ENCODE results near the gene ISG20.
"Not testable (repeated sequence)": the region's sequence is repeated elsewhere in the genome, so short reads cannot be mapped to it uniquely, and the experiment has no call there.

The ISG20 gene

GRCh38 chr15:88628018-88628654 lies 10.7 kb upstream of the ISG20 start:
- no peaks in the 10 kb centered on the region for H3K9me3 ChIP-seq (ENCODE audit: insufficient read depth, low read depth, low read length)
- peaks cover 94% of the 10 kb centered on the region for H3K36me3 ChIP-seq (ENCODE audit: insufficient read depth, low read length)
- WGBS, result 93% methylated on average over 5 of the region's 5 CpGs
- H3K27ac ChIP-seq (ENCODE audit: low read depth, low read length), result no peak overlapping the region
- H3K27me3 ChIP-seq (ENCODE audit: insufficient read depth, low read length), result no peaks in the 10 kb centered on the region
- H3K4me1 ChIP-seq (ENCODE audit: insufficient read depth, low read length), result peaks cover 22% of the 10 kb centered on the region
- H3K9ac ChIP-seq (ENCODE audit: low read depth, low read length), result no peak overlapping the region
- no peak overlapping the region for H3K4me3 ChIP-seq (ENCODE audit: low read length)

- Histone ChIP-seq H3K4me1 (ENCODE audit: insufficient read depth, low read length) (peaks cover 12% of the 10 kb centered on the region), H3K27me3 (ENCODE audit: insufficient read depth, low read length) (no peaks in the 10 kb centered on the region), H3K9me3 (ENCODE audit: insufficient read depth, low read depth, low read length) (no peaks in the 10 kb centered on the region), H3K9ac (ENCODE audit: low read depth, low read length) (no peak overlapping the region), H3K36me3 (ENCODE audit: insufficient read depth, low read length) (peaks cover 87% of the 10 kb centered on the region), H3K27ac (ENCODE audit: low read depth, low read length) (no peak overlapping the region), H3K4me3 (ENCODE audit: low read length) (no peak overlapping the region)
- WGBS, result 97% methylated on average over 15 of the region's 16 CpGs
These were observed 9.7 kb upstream of the ISG20 start for GRCh38 chr15:88629071-88629470.

GRCh38 chr15:88630141-88630721 lies 8.6 kb upstream of the ISG20 start:
- H3K4me1 ChIP-seq (ENCODE audit: insufficient read depth, low read length), result 0 out of 2 replicates have a peak, but pooled peaks cover 3% of the 10 kb centered on the region
- no peak overlapping the region for H3K9ac ChIP-seq (ENCODE audit: low read depth, low read length)
- no peaks in the 10 kb centered on the region for H3K9me3 ChIP-seq (ENCODE audit: insufficient read depth, low read depth, low read length)
- no peaks in the 10 kb centered on the region for H3K27me3 ChIP-seq (ENCODE audit: insufficient read depth, low read length)
- 89% methylated on average over 9 of the region's 9 CpGs for WGBS
- H3K36me3 ChIP-seq (ENCODE audit: insufficient read depth, low read length), result peaks cover 89% of the 10 kb centered on the region
- H3K27ac ChIP-seq (ENCODE audit: low read depth, low read length), result no peak overlapping the region
- no peak overlapping the region for H3K4me3 ChIP-seq (ENCODE audit: low read length)

- no peak overlapping the region for H3K27ac ChIP-seq (ENCODE audit: low read depth, low read length)
- no peaks in the 10 kb centered on the region for H3K9me3 ChIP-seq (ENCODE audit: insufficient read depth, low read depth, low read length)
- 0 out of 2 replicates have a peak, but pooled peaks cover 3% of the 10 kb centered on the region for H3K4me1 ChIP-seq (ENCODE audit: insufficient read depth, low read length)
- no peaks in the 10 kb centered on the region for H3K27me3 ChIP-seq (ENCODE audit: insufficient read depth, low read length)
- H3K36me3 ChIP-seq (ENCODE audit: insufficient read depth, low read length), result peaks cover 87% of the 10 kb centered on the region
- no peak overlapping the region for H3K4me3 ChIP-seq (ENCODE audit: low read length)
- WGBS, result 91% methylated on average over 7 of the region's 7 CpGs
- H3K9ac ChIP-seq (ENCODE audit: low read depth, low read length), result no peak overlapping the region
These were observed 7.9 kb upstream of the ISG20 start for GRCh38 chr15:88630798-88631463.

GRCh38 chr15:88631464-88632028 lies 7.3 kb upstream of the ISG20 start:
- Histone ChIP-seq H3K9ac (ENCODE audit: low read depth, low read length) (no peak overlapping the region), H3K27me3 (ENCODE audit: insufficient read depth, low read length) (no peaks in the 10 kb centered on the region), H3K4me1 (ENCODE audit: insufficient read depth, low read length) (peaks cover 8% of the 10 kb centered on the region; the same call in 1 of the 2 replicates), H3K9me3 (ENCODE audit: insufficient read depth, low read depth, low read length) (no peaks in the 10 kb centered on the region), H3K4me3 (ENCODE audit: low read length) (no peak overlapping the region), H3K27ac (ENCODE audit: low read depth, low read length) (no peak overlapping the region), H3K36me3 (ENCODE audit: insufficient read depth, low read length) (peaks cover 81% of the 10 kb centered on the region)
- 94% methylated on average over 12 of the region's 12 CpGs for WGBS

- not testable (repeated sequence) for H3K27me3 ChIP-seq (ENCODE audit: insufficient read depth, low read length); H3K9ac ChIP-seq (ENCODE audit: low read depth, low read length); H3K9me3 ChIP-seq (ENCODE audit: insufficient read depth, low read depth, low read length); H3K27ac ChIP-seq (ENCODE audit: low read depth, low read length); H3K4me1 ChIP-seq (ENCODE audit: insufficient read depth, low read length); H3K4me3 ChIP-seq (ENCODE audit: low read length)
- 88% methylated on average over 7 of the region's 7 CpGs for WGBS
- peaks cover 69% of the 10 kb centered on the region for H3K36me3 ChIP-seq (ENCODE audit: insufficient read depth, low read length)
These were observed 6.0 kb upstream of the ISG20 start for GRCh38 chr15:88632797-88633196.

GRCh38 chr15:88634449-88634848 lies 4.4 kb upstream of the ISG20 start:
- H3K27ac ChIP-seq (ENCODE audit: low read depth, low read length), result no peak overlapping the region
- no peaks in the 10 kb centered on the region for H3K27me3 ChIP-seq (ENCODE audit: insufficient read depth, low read length)
- WGBS, result over 99% methylated on average over 2 of the region's 2 CpGs

GRCh38 chr15:88635318-88635717 lies 3.5 kb upstream of the ISG20 start:
- Histone ChIP-seq H3K9ac (ENCODE audit: low read depth, low read length) (no peak overlapping the region), H3K4me1 (ENCODE audit: insufficient read depth, low read length) (peaks cover 20% of the 10 kb centered on the region), H3K36me3 (ENCODE audit: insufficient read depth, low read length) (peaks cover 43% of the 10 kb centered on the region), H3K4me3 (ENCODE audit: low read length) (no peak overlapping the region), H3K27me3 (ENCODE audit: insufficient read depth, low read length) (no peaks in the 10 kb centered on the region), H3K27ac (ENCODE audit: low read depth, low read length) (no peak overlapping the region), H3K9me3 (ENCODE audit: insufficient read depth, low read depth, low read length) (no peaks in the 10 kb centered on the region)
- 91% methylated on average over 6 of the region's 6 CpGs for WGBS

More at GRCh38 chr15:88634449-88634848, 4.4 kb upstream of the ISG20 start:
- Histone ChIP-seq H3K9ac (ENCODE audit: low read depth, low read length) (no peak overlapping the region), H3K4me1 (ENCODE audit: insufficient read depth, low read length) (peaks cover 20% of the 10 kb centered on the region), H3K36me3 (ENCODE audit: insufficient read depth, low read length) (peaks cover 52% of the 10 kb centered on the region), H3K4me3 (ENCODE audit: low read length) (no peak overlapping the region), H3K9me3 (ENCODE audit: insufficient read depth, low read depth, low read length) (no peaks in the 10 kb centered on the region)

- Histone ChIP-seq H3K4me1 (ENCODE audit: insufficient read depth, low read length) (peaks cover 20% of the 10 kb centered on the region), H3K9ac (ENCODE audit: low read depth, low read length) (no peak overlapping the region), H3K36me3 (ENCODE audit: insufficient read depth, low read length) (peaks cover 36% of the 10 kb centered on the region), H3K9me3 (ENCODE audit: insufficient read depth, low read depth, low read length) (no peaks in the 10 kb centered on the region), H3K4me3 (ENCODE audit: low read length) (no peak overlapping the region), H3K27me3 (ENCODE audit: insufficient read depth, low read length) (no peaks in the 10 kb centered on the region), H3K27ac (ENCODE audit: low read depth, low read length) (peak overlapping the region; percentile 21; the same call in 1 of the 2 replicates)
- WGBS, result 81% methylated on average over 11 of the region's 11 CpGs
These were observed 2.8 kb upstream of the ISG20 start for GRCh38 chr15:88636050-88636449.

- peak overlapping the region; percentile 21; the same call in 1 of the 2 replicates for H3K27ac ChIP-seq (ENCODE audit: low read depth, low read length)
- H3K4me3 ChIP-seq (ENCODE audit: low read length), result no peak overlapping the region
- H3K9ac ChIP-seq (ENCODE audit: low read depth, low read length), result no peak overlapping the region
- no peaks in the 10 kb centered on the region for H3K27me3 ChIP-seq (ENCODE audit: insufficient read depth, low read length)
- peaks cover 30% of the 10 kb centered on the region for H3K36me3 ChIP-seq (ENCODE audit: insufficient read depth, low read length)
- H3K4me1 ChIP-seq (ENCODE audit: insufficient read depth, low read length), result peaks cover 20% of the 10 kb centered on the region
- 82% methylated on average over 5 of the region's 5 CpGs for WGBS
- H3K9me3 ChIP-seq (ENCODE audit: insufficient read depth, low read depth, low read length), result no peaks in the 10 kb centered on the region
These were observed 2.2 kb upstream of the ISG20 start for GRCh38 chr15:88636654-88637053.

- Histone ChIP-seq H3K9ac (ENCODE audit: low read depth, low read length) (no peak overlapping the region), H3K36me3 (ENCODE audit: insufficient read depth, low read length) (peaks cover 22% of the 10 kb centered on the region), H3K4me3 (ENCODE audit: low read length) (no peak overlapping the region), H3K4me1 (ENCODE audit: insufficient read depth, low read length) (peaks cover 20% of the 10 kb centered on the region), H3K27me3 (ENCODE audit: insufficient read depth, low read length) (no peaks in the 10 kb centered on the region), H3K9me3 (ENCODE audit: insufficient read depth, low read depth, low read length) (no peaks in the 10 kb centered on the region), H3K27ac (ENCODE audit: low read depth, low read length) (no peak overlapping the region)
- 72% methylated on average over 7 of the region's 7 CpGs for WGBS
These were observed 1.4 kb upstream of the ISG20 start for GRCh38 chr15:88637436-88637835.

Measured in HUES64 (cell line).